Mucosa of rectum (tissue), 2 donors: ENCODE measurements around the gene FADS2.
A peak's percentile ranks its signal among the peaks of the same experiment; 100 is the strongest.

ENCODE experiments used
- H3K27ac ChIP-seq, 2 donors: one replicate each; pipeline ENCODE4 v1.7.0; 2013; ENCODE audit warnings: inconsistent platforms in 2 of 2, low read depth in 2 of 2, low read length in 2 of 2
- H3K27me3 ChIP-seq, 2 donors: one replicate each; pipeline ENCODE4 v1.7.0; 2013; ENCODE audit warnings: low read length in 2 of 2; ENCODE audit not compliant: control insufficient read depth in 2 of 2, insufficient read depth in 2 of 2
- H3K36me3 ChIP-seq, 2 donors: one replicate each; pipeline ENCODE4 v1.7.0; 2013; ENCODE audit warnings: low read length in 2 of 2; ENCODE audit not compliant: control insufficient read depth in 2 of 2, insufficient read depth in 2 of 2
- H3K4me1 ChIP-seq, 2 donors: one replicate each; pipeline ENCODE4 v1.7.0; 2013; ENCODE audit warnings: low read length in 2 of 2, mild to moderate bottlenecking in 1 of 2; ENCODE audit not compliant: control insufficient read depth in 2 of 2, insufficient read depth in 2 of 2
- H3K4me3 ChIP-seq, 2 donors: one replicate each; pipeline ENCODE4 v1.7.0; 2013; ENCODE audit warnings: low read length in 2 of 2
- H3K9ac ChIP-seq, 2 donors: one replicate each; pipeline ENCODE4 v1.7.0; 2013; ENCODE audit warnings: low read length in 2 of 2, low read depth in 1 of 2, mild to moderate bottlenecking in 1 of 2
- H3K9me3 ChIP-seq, 2 donors: one replicate each; pipeline ENCODE4 v1.7.0; 2013; ENCODE audit warnings: low read length in 2 of 2; ENCODE audit not compliant: control insufficient read depth in 2 of 2
- donor health status: healthy.
- donor health status: Normal muscosa, but diverticular disease.

FADS2 gene

GRCh38 chr11:61827571-61828378 is at the start of gene FADS2:
TSS of gene FADS2 (plus strand) at chr11:61828300. CDS start at chr11:61828391, 91 bp downstream.
- peaks cover 3 to 7% of the 10 kb centered on the region in 2 donors for H3K4me1 ChIP-seq
- H3K9me3 ChIP-seq, result no peaks in the 10 kb centered on the region
- peak within 1 kb of the TSS; percentile 62 to 64 for H3K4me3 ChIP-seq
- H3K36me3 ChIP-seq, result no peaks in the 10 kb centered on the region
- H3K27ac ChIP-seq, result peak within 1 kb of the TSS; percentile 70 to 72
- H3K9ac ChIP-seq, result peak within 1 kb of the TSS; percentile 6 to 61
- peaks cover 4 to 27% of the 10 kb centered on the region in 2 donors for H3K27me3 ChIP-seq

DNA sequence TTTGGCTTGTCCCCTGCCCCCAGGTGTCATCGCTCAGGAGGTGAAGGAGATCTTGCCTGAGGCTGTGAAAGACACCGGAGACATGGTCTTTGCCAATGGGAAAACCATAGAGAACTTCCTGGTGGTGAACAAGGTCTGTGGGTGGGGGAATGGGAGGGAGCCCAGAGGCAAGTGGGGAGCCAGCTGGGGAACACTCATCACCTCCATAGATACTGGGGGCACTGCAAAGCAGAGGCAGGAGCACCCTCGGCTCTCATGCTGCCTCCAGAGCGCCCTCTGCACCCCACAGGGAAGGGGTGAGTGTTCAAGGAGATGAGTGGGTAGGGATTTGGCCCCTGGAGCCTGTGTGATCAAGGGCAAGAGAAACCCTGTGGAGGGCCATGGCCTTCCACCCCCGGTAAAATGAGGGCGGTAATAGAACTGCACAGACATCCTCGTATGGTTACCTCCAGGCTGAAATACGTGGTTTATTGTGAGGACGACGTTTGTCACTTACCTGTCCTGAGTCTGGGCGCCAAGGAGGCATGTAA is 49.7 kb upstream of the FADS2 start:
- peaks cover 0 to 5% of the 10 kb centered on the region in 2 donors for H3K36me3 ChIP-seq
- H3K4me1 ChIP-seq, result no peaks in the 10 kb centered on the region
- H3K27ac ChIP-seq, result no peak overlapping the region
- no peaks in the 10 kb centered on the region for H3K27me3 ChIP-seq
- H3K4me3 ChIP-seq, result no peak overlapping the region
- H3K9ac ChIP-seq, result no peak overlapping the region
- no peaks in the 10 kb centered on the region for H3K9me3 ChIP-seq

- no peaks in the 10 kb centered on the region for H3K4me1 ChIP-seq
- H3K4me3 ChIP-seq, result no peak overlapping the region
- peaks cover 0 to 5% of the 10 kb centered on the region in 2 donors for H3K36me3 ChIP-seq
- no peaks in the 10 kb centered on the region for H3K9me3 ChIP-seq
- no peaks in the 10 kb centered on the region for H3K27me3 ChIP-seq
- no peak overlapping the region for H3K9ac ChIP-seq
- no peak overlapping the region for H3K27ac ChIP-seq
Observed at GRCh38 chr11:61778920-61779650, 49.0 kb upstream of the FADS2 start.

DNA sequence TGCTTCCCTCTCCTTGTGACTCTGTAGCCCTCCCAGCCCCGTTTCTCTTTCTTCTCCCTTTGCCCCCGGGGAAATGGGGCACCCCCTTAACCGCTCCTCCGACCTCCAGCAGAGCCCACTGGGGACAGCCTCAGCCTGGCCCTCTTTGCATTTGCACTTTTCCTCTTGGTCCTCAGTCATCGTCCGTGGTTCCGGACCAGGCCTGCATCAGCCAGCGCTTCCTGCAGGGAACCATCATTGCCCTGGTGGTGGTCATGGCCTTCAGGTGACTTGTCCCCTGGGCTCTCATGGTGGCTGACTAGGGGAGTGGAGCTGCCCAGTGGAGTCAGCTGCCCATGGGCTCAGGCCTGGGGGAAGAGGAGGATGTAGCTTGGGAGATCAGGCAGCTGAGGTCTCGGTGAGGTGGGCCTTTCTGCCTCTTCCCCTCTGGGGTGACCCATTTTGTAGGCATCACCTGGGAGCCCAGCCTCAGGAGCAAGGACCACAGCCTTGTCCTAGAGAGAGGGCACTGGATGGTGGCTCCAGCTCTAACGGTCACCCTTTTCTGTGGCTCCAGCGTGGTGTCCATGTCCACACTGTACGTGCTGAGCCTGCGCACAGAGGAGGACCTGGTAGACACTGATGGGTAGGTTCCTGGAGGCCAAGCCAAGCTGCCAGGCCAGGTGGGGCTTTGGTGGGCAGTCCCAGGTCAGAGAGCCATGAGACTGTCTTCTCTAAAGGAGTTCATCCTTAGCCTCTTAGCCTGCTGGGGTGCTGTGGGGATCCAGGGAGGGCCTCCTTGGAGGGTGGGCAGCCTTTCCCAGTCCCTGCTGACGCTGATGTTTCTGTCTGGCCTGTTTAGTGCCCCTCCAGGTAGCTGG is 48.2 kb upstream of the FADS2 start:
- Histone ChIP-seq H3K27ac (no peak overlapping the region), H3K4me1 (no peaks in the 10 kb centered on the region), H3K36me3 (peaks cover 6 to 10% of the 10 kb centered on the region in 2 donors), H3K27me3 (no peaks in the 10 kb centered on the region), H3K4me3 (no peak overlapping the region), H3K9me3 (no peaks in the 10 kb centered on the region), H3K9ac (no peak overlapping the region)

- Histone ChIP-seq H3K27ac (no peak overlapping the region), H3K27me3 (no peaks in the 10 kb centered on the region), H3K9ac (no peak overlapping the region), H3K9me3 (no peaks in the 10 kb centered on the region), H3K36me3 (peaks cover 10 to 14% of the 10 kb centered on the region in 2 donors), H3K4me1 (no peaks in the 10 kb centered on the region), H3K4me3 (no peak overlapping the region)
Observed at GRCh38 chr11:61780581-61781162, 47.4 kb upstream of the FADS2 start.

DNA sequence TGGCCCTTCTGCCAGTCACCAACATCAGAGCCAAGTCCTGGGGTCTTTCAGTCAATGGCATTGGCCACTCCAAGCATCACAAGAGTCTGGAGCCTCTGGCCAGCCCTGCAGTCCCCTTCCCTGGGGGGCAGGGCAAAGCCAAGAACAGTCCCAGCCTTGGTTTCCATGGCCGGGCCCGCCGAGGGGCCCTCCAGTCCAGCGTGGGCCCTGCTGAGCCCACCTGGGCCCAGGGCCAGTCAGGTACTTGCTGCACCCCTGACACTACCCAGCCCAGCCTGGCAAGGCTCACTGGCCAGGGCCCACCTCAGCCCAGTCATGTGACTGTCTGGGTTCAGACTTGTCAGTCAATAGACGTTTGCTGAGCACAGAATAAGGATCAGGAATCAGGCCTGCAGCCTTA is 46.5 kb upstream of the FADS2 start:
- Histone ChIP-seq H3K4me1 (no peaks in the 10 kb centered on the region), H3K9me3 (no peaks in the 10 kb centered on the region), H3K27ac (no peak overlapping the region), H3K36me3 (peaks cover 10 to 23% of the 10 kb centered on the region in 2 donors), H3K4me3 (no peak overlapping the region), H3K27me3 (no peaks in the 10 kb centered on the region), H3K9ac (no peak overlapping the region)

DNA sequence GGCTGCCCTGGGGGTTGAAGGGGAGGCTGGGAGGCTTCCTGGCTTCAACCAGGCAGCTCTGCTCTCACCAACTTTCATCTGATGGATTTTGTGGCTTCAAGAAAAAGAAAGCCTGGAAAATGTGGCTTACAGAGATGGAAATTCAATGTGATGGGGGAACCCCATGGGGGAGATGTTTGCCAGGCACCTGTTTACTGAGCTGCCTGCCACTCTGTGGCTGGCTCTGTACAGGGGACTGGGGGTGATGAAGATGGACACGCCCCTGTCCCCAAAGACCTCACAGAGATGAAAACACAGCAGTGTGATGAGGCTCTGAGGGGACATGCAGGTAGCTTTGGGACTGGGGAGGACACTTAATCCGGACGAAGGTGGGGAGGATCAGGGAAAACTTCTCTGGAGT is 45.8 kb upstream of the FADS2 start:
- H3K27me3 ChIP-seq, result no peaks in the 10 kb centered on the region
- no peaks in the 10 kb centered on the region for H3K9me3 ChIP-seq
- no peak overlapping the region for H3K4me3 ChIP-seq
- no peaks in the 10 kb centered on the region for H3K4me1 ChIP-seq
- no peak overlapping the region for H3K27ac ChIP-seq
- peaks cover 16 to 30% of the 10 kb centered on the region in 2 donors for H3K36me3 ChIP-seq
- no peak overlapping the region for H3K9ac ChIP-seq

DNA sequence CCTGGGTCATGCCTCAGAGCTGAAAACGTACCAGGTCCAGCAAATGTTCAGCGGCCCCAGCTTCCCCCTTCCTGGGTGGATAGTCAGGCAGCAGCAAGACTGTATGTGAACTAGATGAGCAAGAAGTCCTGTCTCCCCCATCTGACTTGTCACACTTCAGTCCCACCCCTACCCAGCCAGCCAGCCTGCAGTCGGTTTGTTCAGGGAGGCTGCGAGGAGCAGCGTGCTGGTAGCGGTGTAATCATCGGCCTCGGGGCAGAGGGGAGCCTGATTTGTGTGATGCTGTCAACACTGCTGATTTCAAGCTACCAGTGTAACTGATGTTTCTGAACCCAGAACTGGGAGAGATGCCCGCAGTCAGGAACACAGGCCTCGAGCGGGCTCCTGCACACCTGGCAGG is 45.3 kb upstream of the FADS2 start:
- Histone ChIP-seq H3K9me3 (no peaks in the 10 kb centered on the region), H3K4me3 (no peak overlapping the region), H3K9ac (no peak overlapping the region), H3K36me3 (peaks cover 21 to 35% of the 10 kb centered on the region in 2 donors), H3K27ac (no peak overlapping the region), H3K27me3 (no peaks in the 10 kb centered on the region), H3K4me1 (no peaks in the 10 kb centered on the region)

DNA sequence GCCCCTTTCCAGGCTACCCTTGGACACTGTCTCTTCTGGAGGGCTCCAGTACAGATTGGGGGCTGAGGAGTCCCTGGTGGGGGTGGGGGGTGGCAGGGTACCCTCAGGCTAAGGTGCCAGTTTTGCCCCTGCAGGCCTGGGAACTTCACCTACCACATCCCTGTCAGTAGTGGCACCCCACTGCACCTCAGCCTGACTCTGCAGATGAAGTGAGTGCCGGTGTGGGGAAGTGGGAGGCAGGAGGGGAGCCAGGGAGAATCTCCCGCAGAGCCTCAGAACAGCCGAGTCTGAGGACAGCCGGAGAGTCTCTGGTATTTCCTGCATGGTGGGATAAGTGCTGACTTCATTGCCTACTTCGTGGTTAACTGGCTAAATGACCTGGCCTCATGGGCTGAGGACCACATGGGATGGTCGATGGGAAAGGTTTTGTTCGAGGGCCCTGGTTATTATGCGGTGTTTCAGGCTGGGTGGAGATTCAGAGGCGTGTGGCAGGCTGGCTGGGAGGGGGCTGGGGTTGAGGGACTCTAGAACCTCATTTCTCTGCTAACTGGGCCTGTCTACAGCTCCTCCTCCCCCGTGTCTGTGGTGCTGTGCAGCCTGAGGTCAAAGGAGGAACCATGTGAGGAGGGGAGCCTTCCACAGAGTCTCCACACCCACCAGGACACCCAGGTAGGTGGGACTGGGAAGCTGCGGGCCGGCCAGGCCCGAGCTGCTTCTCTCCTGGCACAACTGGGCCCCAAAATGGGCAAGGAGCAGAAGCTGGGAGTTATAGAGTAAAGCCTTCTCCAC is 44.2 kb upstream of the FADS2 start:
- H3K9me3 ChIP-seq, result no peaks in the 10 kb centered on the region
- no peak overlapping the region for H3K27ac ChIP-seq
- peaks cover 25 to 44% of the 10 kb centered on the region in 2 donors for H3K36me3 ChIP-seq
- no peaks in the 10 kb centered on the region for H3K27me3 ChIP-seq
- no peak overlapping the region for H3K9ac ChIP-seq
- H3K4me1 ChIP-seq, result no peaks in the 10 kb centered on the region
- no peak overlapping the region for H3K4me3 ChIP-seq
